Esophagus muscularis mucosa (tissue), 4 donors: Measurements from ENCODE around the gene RTP5. TPM values are rescaled to one million over a fixed set of nuclear protein-coding genes. Genes with fewer than 3 reads are reported as not detected.

Experiments
- DNase-seq: peaks from one replicate; pipeline ENCODE4 v3.0.0-alpha.2; 2017; ENCODE audit errors: extremely low spot score
- H3K27ac ChIP-seq, 4 donors: fragments of 200-600 bp; sonication (generic); replicated peaks in 1 of 4; 1 replicate in 3 of 4; 2 replicates in 1 of 4; pipeline ENCODE4 v1.5.1; 2016 to 2019; ENCODE audit warnings: mild to moderate bottlenecking in 1 of 4
- H3K27me3 ChIP-seq, 4 donors: fragments of 200-600 bp; sonication (generic); one replicate each; pipeline versions ENCODE4 v1.5.1 to v1.6.0; 2016 to 2019
- H3K36me3 ChIP-seq, 4 donors: fragments of 200-600 bp; sonication (generic); one replicate each; pipeline ENCODE4 v1.5.1; 2016 to 2019
- H3K4me1 ChIP-seq, 4 donors: fragments of 200-600 bp; sonication (generic); one replicate each; pipeline ENCODE4 v1.5.1; 2016 to 2019
- H3K4me3 ChIP-seq, 4 donors: fragments of 200-600 bp; sonication (generic); 1 replicate in 2 of 4; 2 replicates in 2 of 4; pipeline ENCODE4 v1.5.1; 2016 to 2019; ENCODE audit warnings: mild to moderate bottlenecking in 4 of 4, moderate library complexity in 1 of 4
- H3K9me3 ChIP-seq, 4 donors: fragments of 200-600 bp; sonication (generic); 1 replicate in 3 of 4; 2 replicates in 1 of 4; pipeline ENCODE4 v1.5.1; 2016 to 2019
- CTCF ChIP-seq, 3 experiments: fragments of 200-600 bp in 2 of 3; fragments of 450-650 bp in 1 of 3; sonication (generic) in 2 of 3; IDR thresholded peaks; one replicate each; pipeline ENCODE4 v1.5.1; 2017 to 2019; ENCODE audit warnings: antibody characterized with exemption in 3 of 3, mild to moderate bottlenecking in 2 of 3, moderate library complexity in 1 of 3
- EP300 ChIP-seq: sonication (generic); formaldehyde crosslinking; IDR thresholded peaks from one replicate; pipeline ENCODE4 v1.6.1; 2017; ENCODE audit warnings: antibody characterized with exemption
- POLR2A ChIP-seq: fragments of 450-650 bp; IDR thresholded peaks from one replicate; pipeline ENCODE4 v1.6.1; 2017; ENCODE audit warnings: antibody characterized with exemption, moderate library complexity, mild to moderate bottlenecking, low read depth
- POLR2AphosphoS5 ChIP-seq, 2 donors: sonication (generic); formaldehyde crosslinking; IDR thresholded peaks; one replicate each; pipeline ENCODE4 v1.6.1; 2017; ENCODE audit warnings: antibody characterized with exemption in 2 of 2
- WGBS: methylation state at CpG from one replicate; pipeline ENCODE4 v1.1.5; 2018; 5-methylcytosine and 5-hydroxymethylcytosine counted together
- intact Hi-C: fragments of 100-400 bp; cut with DNase I; formaldehyde crosslinking; loops from one replicate; pipeline ENCODE4 v1.15.1; 2023
- total RNA-seq, 4 donors: library from RNA; depleted of rRNA; stranded (reverse); fragments of >200 nt; gene quantifications; one replicate each; pipeline versions ENCODE4 v1.1.0 to v1.2.1, GENCODE V29; 2016

RTP5 gene
- total RNA-seq, 4 donors from 2014 or later, result 0.17 TPM; not detected in 3

GRCh38 chr2:241865416-241865956 lies 4.0 kb upstream of the RTP5 start:
- intact Hi-C loops, result no loop called here
- Histone ChIP-seq H3K4me3 (no peak overlapping the region), H3K36me3 (no peaks in the 10 kb centered on the region), H3K27me3 (peaks cover 0 to 82% (median 21%) of the 10 kb centered on the region in 4 donors), H3K27ac (no peak overlapping the region), H3K4me1 (peaks cover 11 to 33% (median 25%) of the 10 kb centered on the region in 4 donors), H3K9me3 (no peaks in the 10 kb centered on the region)
- DNase-seq, result no peak
- WGBS, result 80% methylated on average over 3 of the region's 3 CpGs
- TF ChIP-seq EP300 (no peak), POLR2AphosphoS5 (IDR thresholded peaks at IDR 0.05) (no peak), CTCF (IDR thresholded peaks at IDR 0.05) (no peak), POLR2A (no peak)

GRCh38 chr2:241865957-241866789 lies 3.4 kb upstream of the RTP5 start:
- no peak for DNase-seq
- WGBS, result 39% methylated on average over 10 of the region's 31 CpGs
- H3K4me3 ChIP-seq, result no peak overlapping the region
- H3K27me3 ChIP-seq, result peaks cover 0 to 87% (median 21%) of the 10 kb centered on the region in 4 donors
- H3K36me3 ChIP-seq, result no peaks in the 10 kb centered on the region
- no peak overlapping the region for H3K27ac ChIP-seq
- TF ChIP-seq POLR2A, result no peak
- TF ChIP-seq EP300, result no peak
- no peak for TF ChIP-seq POLR2AphosphoS5 (IDR thresholded peaks at IDR 0.05)
- no peak for TF ChIP-seq CTCF (IDR thresholded peaks at IDR 0.05)
- H3K9me3 ChIP-seq, result no peaks in the 10 kb centered on the region
- peaks cover 7 to 28% (median 21%) of the 10 kb centered on the region in 4 donors for H3K4me1 ChIP-seq
- intact Hi-C loops, result no loop called here

GRCh38 chr2:241866790-241867645 lies 2.5 kb upstream of the RTP5 start:
- H3K27me3 ChIP-seq, result peaks cover 0 to 91% (median 21%) of the 10 kb centered on the region in 4 donors
- no peak for TF ChIP-seq POLR2AphosphoS5 (IDR thresholded peaks at IDR 0.05)
- TF ChIP-seq POLR2A, result no peak
- TF ChIP-seq EP300, result no peak
- no peak for TF ChIP-seq CTCF (IDR thresholded peaks at IDR 0.05)

GRCh38 chr2:241867776-241868420 lies 1.6 kb upstream of the RTP5 start:
- intact Hi-C loops, result no loop called here
- Histone ChIP-seq H3K36me3 (no peaks in the 10 kb centered on the region), H3K4me1 (peaks cover 7 to 28% (median 21%) of the 10 kb centered on the region in 4 donors), H3K27ac (no peak overlapping the region), H3K4me3 (no peak overlapping the region), H3K27me3 (peaks cover 0 to 91% (median 21%) of the 10 kb centered on the region in 4 donors), H3K9me3 (no peaks in the 10 kb centered on the region)
- TF ChIP-seq POLR2A (no peak), EP300 (no peak), CTCF (IDR thresholded peaks at IDR 0.05) (no peak), POLR2AphosphoS5 (IDR thresholded peaks at IDR 0.05) (no peak)
- 70% methylated on average over 7 of the region's 19 CpGs for WGBS
- no peak for DNase-seq

More at GRCh38 chr2:241866790-241867645, 2.5 kb upstream of the RTP5 start:
- 54% methylated on average over 17 of the region's 33 CpGs for WGBS
- intact Hi-C loops, result no loop called here
- Histone ChIP-seq H3K4me1 (peaks cover 7 to 28% (median 21%) of the 10 kb centered on the region in 4 donors), H3K4me3 (no peak overlapping the region), H3K36me3 (no peaks in the 10 kb centered on the region), H3K9me3 (no peaks in the 10 kb centered on the region), H3K27ac (no peak overlapping the region)
- no peak for DNase-seq
